Right kidney (tissue), 1 donor: ENCODE data around the gene ZFAND3.

Source experiments
- DNase-seq: peaks from one replicate; pipeline ENCODE4 v3.0.0-alpha.2; 2016

Gene ZFAND3

DNA sequence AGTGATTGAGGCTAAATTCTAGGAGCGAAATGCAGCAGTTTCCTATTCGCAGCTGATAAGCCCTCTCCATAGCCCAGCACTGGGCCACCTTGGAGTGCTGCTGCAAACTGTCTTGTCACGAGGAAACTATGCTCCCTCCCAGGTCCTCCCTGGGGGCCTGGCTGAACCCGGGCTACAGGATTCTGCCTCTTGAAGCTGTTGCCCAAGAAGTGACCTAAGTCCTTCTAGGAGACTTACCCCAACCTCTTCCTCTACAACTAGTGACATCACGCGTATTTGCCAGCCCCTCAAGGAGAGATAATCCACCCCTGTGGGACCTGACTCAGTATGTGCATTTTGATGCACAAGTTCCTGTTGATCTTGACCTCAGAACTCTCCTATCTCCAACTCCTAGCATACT, 26.5 kb upstream of the ZFAND3 start:
- no peak for DNase-seq

DNA sequence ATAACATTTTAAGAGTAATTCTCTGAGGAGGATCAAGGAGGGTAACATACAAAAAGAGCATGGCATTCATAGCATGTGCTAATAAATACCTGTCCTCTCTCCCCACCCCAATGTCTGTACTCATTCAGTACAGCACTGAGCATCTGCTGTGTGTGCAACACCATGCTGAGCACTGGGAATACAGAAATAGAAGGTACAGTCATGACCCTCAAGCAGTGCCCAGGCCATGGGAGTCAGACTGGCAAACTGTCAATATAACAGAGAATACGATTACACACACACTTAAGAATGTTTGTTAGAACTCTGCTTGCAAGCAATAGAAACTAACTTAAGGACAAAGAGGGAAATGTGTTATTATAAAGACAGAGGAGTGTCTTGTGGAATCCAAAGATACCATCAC, 24.7 kb upstream of the ZFAND3 start:
- DNase-seq = no peak

DNA sequence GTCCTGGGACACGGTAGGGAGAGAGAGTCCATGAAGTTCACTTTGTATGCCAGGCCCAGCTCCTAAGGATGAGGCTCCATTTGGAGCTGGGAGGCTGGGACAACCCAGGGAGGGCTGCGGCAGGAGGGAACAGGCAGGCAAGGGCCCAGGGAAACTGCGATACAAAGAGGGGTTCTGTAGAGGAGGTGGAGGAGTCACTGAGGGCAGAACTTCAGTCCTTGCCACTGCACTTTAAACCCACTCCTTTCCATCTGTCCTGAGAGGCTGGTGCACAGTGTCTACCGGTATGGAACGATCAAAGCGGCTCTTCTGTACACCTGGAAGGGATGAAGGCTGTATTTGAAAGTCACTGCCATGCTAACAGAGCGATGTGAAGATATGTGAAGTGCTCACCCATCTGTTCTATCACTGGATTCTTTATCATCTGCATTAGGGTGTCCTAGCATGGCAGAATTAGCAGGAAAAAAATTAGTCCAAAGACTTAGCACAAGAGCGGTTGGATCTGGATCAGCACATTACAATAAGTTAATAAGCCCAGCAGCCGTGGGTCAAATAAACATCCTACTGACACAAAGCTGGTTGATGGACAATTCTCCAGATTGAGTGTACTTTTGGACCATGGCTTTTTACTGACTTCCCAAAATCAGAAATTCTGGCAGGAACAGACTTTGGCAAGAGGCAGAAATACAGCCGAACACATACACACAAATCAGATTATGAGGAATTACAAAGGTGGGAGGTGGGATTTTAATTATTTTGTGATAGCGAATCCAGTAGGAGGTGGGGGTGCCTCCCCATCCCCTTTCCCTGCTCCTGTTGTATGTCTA, 20.9 kb upstream of the ZFAND3 start:
- DNase-seq = no peak

DNA sequence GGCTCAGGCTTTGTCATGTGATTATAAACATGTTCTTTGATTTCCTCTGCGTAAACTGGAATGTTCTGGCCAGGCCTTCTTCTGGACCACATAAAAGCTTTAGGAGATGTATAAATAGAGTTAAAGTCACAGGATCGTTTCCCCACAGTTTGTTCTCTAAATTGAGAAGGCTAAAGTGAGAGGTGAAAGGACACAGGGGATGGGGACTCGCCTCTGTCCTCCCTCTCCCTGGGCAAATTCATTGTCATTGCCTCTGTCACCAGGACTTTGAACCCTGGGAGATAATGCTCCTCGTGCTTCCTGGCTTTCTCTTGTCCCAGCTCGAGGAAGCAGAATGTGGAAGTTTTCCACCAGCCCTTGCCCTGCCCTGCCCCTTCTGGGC, 20.3 kb upstream of the ZFAND3 start:
- no peak for DNase-seq

DNA sequence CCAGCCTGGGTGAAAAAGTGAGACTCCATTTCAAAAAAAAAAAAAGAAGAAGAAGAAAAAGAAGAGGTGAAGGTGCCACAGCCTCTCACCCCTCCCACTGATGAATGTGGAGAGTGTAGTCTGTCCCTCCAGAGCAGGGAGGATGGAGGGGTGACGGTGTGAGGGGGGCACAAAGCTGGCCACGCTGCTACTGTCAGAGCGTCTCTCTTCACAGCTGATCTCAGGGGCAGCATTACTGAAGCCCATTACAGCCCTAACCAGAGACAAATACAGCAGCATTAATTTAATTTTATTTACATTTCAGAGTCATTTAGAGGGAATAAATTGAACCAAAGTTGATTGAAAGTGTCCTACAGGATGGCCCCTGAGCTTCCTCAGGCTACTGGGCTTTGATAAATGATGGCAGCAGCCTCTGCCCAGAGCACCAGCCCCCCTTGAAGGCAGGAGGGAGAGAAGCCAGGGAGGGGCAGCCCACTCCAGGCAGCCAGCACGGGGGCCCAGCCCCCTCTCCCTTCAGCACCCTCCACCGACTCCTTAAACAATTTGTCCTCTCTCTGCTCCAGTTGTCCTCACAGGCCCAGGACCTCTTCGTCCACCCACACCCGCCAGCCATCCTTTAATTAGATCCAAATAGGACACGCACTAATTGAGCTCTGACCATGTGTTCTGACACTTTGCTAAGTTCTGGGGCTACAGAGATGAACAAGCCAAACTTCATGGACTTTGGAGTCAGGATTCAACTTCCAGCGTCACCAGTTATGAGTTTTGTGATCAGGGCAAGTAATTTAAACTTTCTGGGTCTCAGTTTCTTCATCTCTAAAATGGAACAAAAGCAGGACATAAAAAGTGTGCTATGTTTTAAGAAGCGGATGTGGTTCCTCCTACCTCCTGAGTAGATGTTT, 18.6 kb upstream of the ZFAND3 start:
- DNase-seq = no peak

DNA sequence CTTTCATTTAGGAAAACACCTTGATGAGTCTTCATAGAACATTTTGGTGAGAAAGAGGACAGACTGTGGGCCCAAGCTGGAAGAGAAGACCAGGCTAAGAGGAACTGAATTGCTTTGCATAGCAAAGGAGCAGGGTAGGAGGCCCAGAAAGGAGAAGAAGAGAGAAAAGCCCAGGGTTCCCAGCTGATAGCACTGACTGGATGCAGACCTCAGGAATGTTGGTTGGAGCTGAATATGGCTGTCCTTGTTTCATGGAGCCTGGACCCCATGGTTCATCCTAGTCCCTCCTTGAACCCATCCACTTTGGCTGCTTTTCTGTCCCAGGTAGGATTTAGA, 18.0 kb upstream of the ZFAND3 start:
- no peak for DNase-seq

DNA sequence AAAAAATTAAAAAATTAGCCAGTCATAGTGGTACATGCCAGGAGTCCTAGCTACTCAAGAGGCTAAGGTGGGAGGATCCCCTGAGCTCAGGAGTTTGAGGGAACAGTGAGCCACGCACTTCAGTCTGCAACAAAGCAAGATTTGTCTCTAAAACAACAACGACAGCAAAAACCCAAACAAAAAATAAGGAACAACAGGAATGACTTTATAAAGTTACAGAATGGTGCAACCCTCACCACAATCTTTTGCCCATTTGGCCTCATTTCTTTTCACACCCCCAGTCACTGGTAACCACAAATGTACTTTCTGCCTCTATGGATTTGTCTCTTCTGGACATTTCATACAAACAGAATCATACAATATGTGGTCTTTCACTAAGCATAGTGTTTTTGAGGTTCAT, 16.7 kb upstream of the ZFAND3 start:
- DNase-seq = no peak

DNA sequence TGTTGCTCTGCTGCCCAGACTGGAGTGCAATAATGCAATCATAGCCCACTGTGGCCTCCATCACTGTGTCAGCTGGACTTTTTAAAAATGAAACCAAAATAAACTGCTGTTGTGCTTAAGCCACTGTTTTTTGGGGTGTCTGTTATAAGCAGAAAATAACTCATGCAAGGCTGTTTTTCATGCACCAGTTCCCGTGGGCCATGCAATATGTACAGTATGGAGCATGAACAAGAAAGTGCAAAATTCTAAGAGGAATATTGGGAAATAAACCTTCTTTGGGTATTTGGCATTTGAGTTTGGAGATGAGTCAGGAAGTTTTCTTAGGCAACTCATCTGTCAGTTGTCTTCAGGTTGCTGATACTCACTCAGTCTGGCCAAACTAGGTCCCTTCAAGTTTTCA, 14.9 kb upstream of the ZFAND3 start:
- no peak for DNase-seq

DNA sequence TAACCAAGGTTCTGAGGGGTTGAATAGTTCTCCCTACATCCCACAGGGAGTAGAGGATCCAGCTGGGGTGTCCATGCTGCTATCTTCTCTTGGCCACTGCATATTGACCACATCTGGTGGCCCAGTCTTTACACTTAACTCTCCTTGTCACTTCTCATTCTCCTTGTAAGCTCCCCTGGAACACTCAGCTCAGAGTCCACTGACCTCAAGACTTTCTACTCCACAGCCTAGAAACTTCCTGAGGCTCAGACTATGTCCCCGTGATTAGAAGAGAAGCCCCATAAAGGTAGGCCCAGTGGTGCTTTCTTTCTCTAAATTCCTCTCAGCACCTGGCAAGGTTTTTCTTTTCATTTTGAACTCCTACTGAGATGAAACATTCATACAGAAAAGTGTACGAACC, 13.3 kb upstream of the ZFAND3 start:
- DNase-seq = no peak

DNA sequence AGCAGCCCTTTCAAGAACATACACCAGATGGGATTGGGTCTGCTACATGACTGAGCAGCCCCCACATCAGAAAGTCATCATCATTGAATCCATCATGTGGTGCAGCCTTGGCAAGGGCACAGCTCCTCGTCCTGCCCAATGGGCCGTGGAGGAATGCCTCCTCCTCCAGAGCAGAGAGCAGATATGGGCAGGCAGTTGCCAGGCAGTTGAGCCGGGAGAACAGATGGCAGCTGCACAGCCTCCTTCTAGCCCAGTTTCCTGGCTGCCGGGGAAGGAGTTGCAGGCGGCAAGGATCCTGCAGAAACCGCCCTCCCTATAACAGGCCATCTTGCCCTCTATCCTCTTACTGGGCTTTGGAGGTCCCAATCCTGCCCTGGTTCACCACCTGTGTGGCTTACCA, 11.9 kb upstream of the ZFAND3 start:
- peak; percentile 67 for DNase-seq

DNA sequence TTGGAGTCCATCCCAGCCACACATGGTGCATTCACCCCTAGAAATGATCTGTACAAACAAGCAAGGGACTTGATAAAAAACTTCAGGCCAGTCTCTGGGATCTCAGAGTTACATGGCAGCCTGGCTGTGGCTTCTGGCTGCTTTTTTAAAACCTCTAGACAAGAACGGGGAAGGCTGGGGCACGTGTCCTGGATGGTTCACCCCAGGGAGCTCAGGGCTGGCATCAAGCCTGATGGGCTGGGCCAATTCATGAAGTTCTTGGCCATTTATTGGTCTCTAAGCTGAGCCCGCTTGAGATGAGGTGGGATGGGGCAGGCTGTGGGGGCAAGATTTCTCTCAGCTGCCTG, 10.4 kb upstream of the ZFAND3 start:
- DNase-seq = no peak

DNA sequence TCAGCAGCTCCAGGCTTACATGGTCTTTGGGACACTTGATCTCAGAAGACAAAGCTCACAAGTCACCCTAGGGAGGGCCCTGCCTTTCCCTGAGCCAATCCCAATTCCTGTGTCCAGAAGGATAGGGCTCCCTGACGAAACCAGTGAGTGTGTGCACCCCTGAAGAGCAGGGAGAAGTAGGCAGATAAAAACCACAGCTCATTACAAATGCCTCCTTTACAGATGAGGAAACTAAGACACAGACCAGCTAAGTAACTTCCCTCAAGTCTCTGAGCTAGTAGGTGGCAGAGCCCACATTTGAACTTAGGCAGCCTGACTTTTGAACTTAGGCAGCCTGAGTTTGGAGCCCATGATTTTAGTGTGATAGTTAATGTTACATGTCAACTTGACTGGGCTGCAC, 6.7 kb upstream of the ZFAND3 start:
- DNase-seq = no peak

DNA sequence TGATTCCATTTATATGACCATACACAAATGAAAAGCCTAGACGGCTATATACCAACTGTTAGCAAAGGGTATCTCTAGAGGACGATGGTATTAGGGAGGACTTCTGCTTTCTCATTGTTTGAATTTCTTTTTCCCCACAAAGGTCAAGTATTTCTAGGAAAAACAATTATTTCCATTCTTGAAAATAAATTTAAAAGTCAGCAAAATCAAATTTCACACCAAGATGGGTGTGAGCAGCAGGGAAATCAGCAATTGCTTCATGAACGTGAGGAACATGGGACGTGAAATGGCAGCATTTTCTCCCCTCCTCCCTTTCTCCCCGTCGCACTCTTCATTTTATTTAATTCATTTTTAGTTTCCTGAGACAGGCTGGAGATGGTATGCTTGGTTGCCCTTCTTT, 5.2 kb upstream of the ZFAND3 start:
- no peak for DNase-seq

DNA sequence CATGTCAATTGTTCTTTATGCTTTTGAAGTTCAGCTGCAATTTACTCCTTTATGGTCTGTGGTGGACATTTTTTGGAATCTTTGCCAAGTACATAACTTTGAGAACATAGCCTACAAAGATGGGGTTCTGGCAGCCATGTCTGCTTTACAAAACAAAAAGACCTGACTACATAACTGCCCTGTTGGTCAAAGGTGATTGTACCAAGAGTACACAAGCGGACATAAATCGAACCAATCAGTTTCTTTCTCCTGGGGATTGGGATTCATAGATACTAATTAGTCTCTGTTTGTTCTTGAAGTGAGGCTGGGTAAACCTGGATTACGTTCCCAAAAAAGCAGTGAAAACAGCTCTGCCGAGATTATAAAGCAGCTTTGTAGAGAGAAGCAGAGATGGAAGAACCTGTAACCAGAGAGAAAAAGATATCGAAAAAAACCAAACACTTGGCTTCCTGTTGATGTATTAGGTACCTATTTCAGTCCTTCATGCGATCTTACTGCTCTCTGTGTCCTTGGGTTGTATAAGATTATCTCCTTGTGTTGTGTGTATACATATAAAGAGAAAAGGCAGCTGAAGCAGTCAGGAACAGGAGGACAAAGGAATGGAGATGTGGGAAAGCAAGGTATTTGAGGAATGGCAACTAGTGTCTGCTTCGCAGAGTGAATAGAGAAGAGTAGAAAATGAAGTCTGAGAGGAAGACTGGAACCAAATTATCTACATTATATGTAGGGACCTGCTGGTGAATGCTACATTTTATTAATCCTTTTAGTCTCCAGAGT, 2.7 kb upstream of the ZFAND3 start:
- DNase-seq = no peak

DNA sequence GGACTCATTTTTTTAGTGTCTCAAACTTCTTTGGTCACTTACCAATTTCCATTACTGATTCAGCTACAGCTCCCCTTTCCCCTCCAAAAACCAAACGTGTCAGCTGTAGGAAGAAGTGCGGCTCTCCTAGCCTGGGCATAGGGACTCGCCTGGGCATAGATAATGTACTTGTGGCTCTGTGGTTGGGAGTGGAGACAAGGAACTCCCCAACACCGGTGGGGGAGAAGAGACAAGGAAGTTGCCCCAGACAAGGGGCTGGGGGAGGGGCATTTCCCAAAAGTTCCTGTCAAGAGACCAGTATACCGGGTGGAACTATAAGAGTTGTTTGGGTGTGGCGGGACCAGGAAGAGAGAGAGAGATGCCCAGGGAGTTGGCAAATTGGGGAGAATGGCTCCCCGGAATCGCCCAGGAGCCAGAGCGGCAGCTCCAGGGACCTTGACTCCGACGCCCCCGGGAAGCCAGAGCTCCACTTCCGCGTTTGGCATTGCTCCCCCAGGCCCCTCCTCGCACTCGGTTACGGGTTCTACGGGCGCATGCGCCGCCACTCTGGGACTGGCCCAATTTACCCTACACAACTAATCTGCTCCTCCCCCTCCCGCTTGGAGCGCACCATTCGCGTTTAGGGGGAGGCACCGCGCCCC, 871 bp upstream of the ZFAND3 start:
- DNase-seq = no peak

DNA sequence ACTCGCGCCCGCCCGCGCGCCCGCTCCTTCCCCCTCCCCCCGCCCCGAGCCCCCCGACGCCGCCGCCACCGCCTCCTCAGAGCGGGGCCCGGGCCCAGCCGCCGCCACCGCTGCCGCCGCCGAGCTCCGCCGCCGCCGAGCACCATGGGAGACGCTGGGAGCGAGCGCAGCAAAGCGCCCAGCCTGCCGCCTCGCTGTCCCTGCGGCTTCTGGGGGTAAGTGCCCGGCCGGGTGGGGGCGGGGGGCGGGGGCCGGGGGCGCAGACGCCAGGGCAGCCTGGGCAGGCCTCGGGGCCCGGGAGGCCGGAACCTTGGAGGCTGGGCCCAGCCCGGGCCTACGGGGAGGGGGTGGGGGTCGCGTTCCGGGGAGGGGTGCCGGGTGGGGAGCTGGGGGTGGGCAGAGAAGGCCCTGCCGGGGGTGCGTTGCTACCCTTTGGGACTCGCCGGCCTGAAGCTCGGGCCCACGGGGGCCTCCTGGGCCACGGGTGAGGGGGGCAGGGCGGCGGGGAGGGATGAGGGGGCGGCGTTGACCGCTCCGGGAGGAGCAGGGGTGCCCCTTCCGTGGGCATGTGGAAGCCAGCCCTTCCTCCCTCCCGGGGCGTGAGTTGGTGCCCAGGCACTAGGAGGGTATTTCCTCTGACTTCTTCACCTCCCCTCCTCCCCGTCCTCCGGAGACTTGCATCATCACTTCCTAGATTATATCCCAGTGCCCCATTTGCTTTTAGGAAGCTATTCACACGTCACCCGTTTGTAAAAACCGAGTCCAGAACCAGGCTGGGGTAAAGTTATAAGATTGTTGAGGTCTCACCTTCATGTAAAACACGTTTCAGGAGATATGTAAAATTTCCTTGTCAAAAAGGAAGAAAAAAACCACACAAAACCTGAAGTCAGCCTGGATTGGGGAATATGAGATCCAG, 533 bp downstream of the ZFAND3 start:
- peak; percentile 29 for DNase-seq

DNA sequence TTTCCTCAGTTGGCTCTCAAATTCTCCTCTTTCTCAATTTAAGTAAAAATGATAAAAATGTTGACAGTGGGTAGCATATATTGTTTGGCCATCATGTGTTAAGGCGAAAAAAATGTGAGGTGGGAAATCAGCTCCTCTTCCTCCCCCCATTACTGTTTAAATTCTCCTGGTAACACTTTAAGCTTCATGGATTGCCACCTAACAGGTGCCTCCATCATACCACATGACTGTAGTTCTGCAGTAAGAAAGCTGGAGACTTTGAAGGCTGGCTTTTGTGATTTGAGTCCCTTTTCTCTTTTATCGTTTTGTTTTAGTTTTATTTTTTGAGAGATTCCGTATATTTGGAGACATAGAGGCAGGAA, 1.2 kb downstream of the ZFAND3 start:
- DNase-seq = no peak

DNA sequence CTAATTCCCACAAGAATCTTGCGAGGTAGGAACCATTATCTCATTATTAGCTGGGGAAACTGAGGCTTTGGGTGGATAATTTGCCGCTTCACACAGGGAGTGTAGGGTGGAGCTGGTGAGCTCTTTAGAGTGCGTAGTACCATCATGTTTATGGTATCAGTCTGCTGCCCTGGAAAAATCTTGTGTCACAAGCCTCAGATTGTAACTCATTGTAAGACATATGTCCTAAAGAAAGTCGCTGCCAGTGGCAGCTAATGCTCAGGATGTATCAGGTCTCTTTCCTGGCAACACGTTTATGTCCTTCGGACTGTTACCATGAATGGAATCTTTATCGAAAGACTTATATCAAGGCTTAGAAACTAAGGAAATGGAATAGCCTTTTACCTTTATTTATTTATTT, 1.9 kb downstream of the ZFAND3 start:
- DNase-seq = no peak

DNA sequence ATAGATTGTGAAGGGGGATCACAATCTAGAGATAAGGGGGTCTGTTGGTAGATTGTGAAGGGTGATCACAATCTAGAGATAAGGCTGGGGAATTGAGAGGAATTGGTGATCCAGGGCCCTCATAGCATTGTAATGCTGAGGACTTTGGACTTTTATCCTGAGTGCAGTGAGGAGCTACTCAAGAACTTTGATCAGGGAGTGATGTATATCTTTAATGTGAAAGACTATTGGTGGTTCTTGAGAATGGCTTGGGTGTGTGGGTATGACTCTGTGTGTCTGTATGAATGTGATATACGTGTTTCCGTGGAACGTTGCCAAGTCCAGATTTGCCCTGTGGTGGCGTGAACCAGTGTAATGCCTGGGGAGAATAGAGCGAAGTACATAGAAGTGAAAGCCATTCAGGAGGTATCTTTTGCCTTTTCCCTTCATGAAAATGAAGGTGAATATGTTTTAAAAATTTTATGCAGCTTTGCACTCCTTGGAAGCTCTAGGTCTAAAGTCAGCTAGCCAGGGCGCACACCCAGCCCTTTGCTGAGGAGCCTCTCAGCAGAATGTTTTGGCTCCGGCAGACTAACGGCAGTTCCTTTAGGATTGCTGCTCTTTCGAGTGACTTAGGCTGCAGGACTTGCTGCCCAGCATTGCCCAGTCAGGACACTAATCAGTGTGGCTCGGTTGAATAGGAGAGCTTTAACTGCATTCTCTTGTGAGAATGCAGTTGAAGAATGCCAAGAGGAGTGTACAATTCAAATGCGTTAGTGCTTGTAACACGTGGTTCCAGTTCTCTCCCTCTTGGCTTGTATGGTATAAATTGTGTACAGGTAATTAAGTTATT, 3.5 kb downstream of the ZFAND3 start:
- no peak for DNase-seq

DNA sequence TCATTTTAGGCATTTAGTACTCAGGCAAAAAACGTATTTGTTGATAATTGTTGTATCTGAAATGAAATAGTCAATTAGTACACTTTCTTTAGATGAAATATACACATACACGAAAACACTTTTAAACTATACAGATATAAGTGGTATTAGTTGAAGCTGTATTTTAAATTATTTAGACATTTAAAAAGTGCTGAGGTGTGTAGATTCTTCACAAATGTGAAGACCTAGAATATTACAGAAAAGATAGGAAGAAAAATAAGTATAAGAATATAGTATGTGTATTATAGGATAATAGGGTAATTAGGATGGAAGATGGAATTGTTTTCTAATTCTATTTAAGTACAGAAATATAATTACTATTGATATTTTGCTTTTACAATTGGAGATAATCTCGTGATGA, 4.6 kb downstream of the ZFAND3 start:
- DNase-seq = no peak

DNA sequence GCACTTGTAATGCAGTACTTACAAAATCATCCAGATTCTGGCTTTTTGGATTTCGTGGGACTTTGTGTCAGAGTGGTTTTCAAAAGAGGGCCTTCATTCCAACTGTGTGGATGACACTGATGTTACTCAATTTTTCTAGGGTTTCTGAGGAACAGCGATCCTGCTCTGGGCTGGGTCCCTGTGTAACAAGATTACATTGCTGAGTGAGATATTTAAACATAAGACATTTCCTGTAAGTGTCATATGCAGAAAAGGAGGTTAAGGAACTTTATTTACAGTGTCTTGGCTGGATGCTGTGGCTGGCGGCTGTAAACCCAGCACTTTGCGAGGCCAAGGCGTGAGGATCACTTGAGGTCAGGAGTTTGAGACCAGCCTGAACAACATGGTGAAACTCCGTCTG, 6.7 kb downstream of the ZFAND3 start:
- DNase-seq = no peak
